IMR-90 (cell line): ENCODE results near the gene SYNE1. TPM values are rescaled to one million over a fixed set of nuclear protein-coding genes. Genes with fewer than 3 reads are reported as not detected.

Source experiments
- ATAC-seq: fragments of 200-7000 bp; cut with Tn5 transposase; 2 replicates; pipeline ENCODE4 v1.9.1; 2020; ENCODE audit warnings: low read depth, mild to moderate bottlenecking, moderate library complexity
- BruUV-seq: library from RNA; stranded (reverse); fragments of 400-500 nt; replicated peaks from 2 replicates; lab custom pipeline; 2021; lab: Mats Ljungman, UMichigan
- CTCF ChIA-PET: fragments of 300-600 bp; formaldehyde crosslinking; extraction: SDS; loops from one replicate; lab custom pipeline; 2021; ENCODE audit warnings: antibody characterized with exemption; lab: Yijun Ruan, JAX
- POLR2A ChIA-PET: fragments of 300-600 bp; sonication (Branson Sonifier 250); formaldehyde crosslinking; loops from one replicate; lab custom pipeline; 2022; ENCODE audit warnings: antibody characterized with exemption; ENCODE audit not compliant: unreplicated experiment; lab: Charles Lee
- DNase-seq: peaks from one replicate; pipeline ENCODE4 v3.0.0; 2013
- H2AFZ ChIP-seq: replicated peaks from 2 replicates; pipeline ENCODE3; 2013; ENCODE audit warnings: low read length, mild to moderate bottlenecking; ENCODE audit not compliant: poor library complexity
- H2AK5ac ChIP-seq: 2 replicates; pipeline ENCODE4 v1.6.1; 2013; ENCODE audit warnings: low read depth, low read length, inconsistent platforms
- H2AK9ac ChIP-seq: replicated peaks from 2 replicates; pipeline ENCODE3; 2013; ENCODE audit warnings: mild to moderate bottlenecking, low read depth, low read length, moderate library complexity; ENCODE audit not compliant: poor library complexity
- H2BK120ac ChIP-seq: 2 replicates; pipeline ENCODE4 v1.6.1; 2013; ENCODE audit warnings: low read depth, low read length, inconsistent platforms
- H2BK15ac ChIP-seq: 3 replicates; pipeline ENCODE4 v1.6.1; 2013; ENCODE audit warnings: low read depth, low read length, inconsistent platforms
- H2BK20ac ChIP-seq: 2 replicates; pipeline ENCODE4 v1.6.1; 2013; ENCODE audit warnings: low read depth, mild to moderate bottlenecking, inconsistent platforms, low read length, moderate library complexity
- H2BK5ac ChIP-seq: 2 replicates; pipeline ENCODE4 v1.6.1; 2013; ENCODE audit warnings: mild to moderate bottlenecking, low read depth, low read length, inconsistent platforms; ENCODE audit not compliant: poor library complexity, severe bottlenecking
- H3K14ac ChIP-seq: replicated peaks from 2 replicates; pipeline ENCODE4 v1.6.1; 2013; ENCODE audit warnings: low read depth, low read length, inconsistent platforms
- H3K18ac ChIP-seq: 2 replicates; pipeline ENCODE4 v1.6.1; 2013; ENCODE audit warnings: low read depth, low read length, control low read depth
- H3K23ac ChIP-seq: 2 replicates; pipeline ENCODE4 v1.6.1; 2013; ENCODE audit warnings: low read depth, low read length, inconsistent platforms
- H3K27ac ChIP-seq: 2 replicates; pipeline ENCODE4 v1.5.1; 2013; ENCODE audit warnings: mild to moderate bottlenecking, control low read depth, low read length; ENCODE audit not compliant: insufficient read depth
- H3K27me3 ChIP-seq: 2 replicates; pipeline ENCODE4 v1.6.1; 2013; ENCODE audit warnings: low read length; ENCODE audit not compliant: control insufficient read depth, insufficient read depth
- H3K36me3 ChIP-seq: 2 replicates; pipeline ENCODE4 v1.6.1; 2013; ENCODE audit warnings: low read length, mixed read lengths; ENCODE audit not compliant: control insufficient read depth, insufficient read depth
- H3K4ac ChIP-seq: 2 replicates; pipeline ENCODE4 v1.6.1; 2013; ENCODE audit warnings: low read depth, low read length, inconsistent platforms
- H3K4me1 ChIP-seq: 2 replicates; pipeline ENCODE4 v1.6.1; 2013; ENCODE audit warnings: low read length, mixed read lengths; ENCODE audit not compliant: control insufficient read depth, insufficient read depth
- H3K4me2 ChIP-seq: 2 replicates; pipeline ENCODE4 v1.6.1; 2013; ENCODE audit warnings: low read depth, mild to moderate bottlenecking, control low read depth, low read length, moderate library complexity
- H3K4me3 ChIP-seq: 2 replicates; pipeline ENCODE4 v1.5.1; 2013; ENCODE audit warnings: low read depth, mild to moderate bottlenecking, control low read depth, low read length, moderate library complexity; ENCODE audit not compliant: insufficient read depth
- H3K56ac ChIP-seq: 2 replicates; pipeline ENCODE4 v1.6.1; 2013; ENCODE audit warnings: low read length, inconsistent platforms; ENCODE audit not compliant: insufficient read depth; ENCODE audit errors: extremely low read depth
- H3K79me1 ChIP-seq, 2 experiments: 2 replicates each; pipeline ENCODE4 v1.6.1; 2013; ENCODE audit warnings: low read length in 2 of 2, inconsistent platforms in 1 of 2, low read depth in 1 of 2
- H3K9ac ChIP-seq: 2 replicates; pipeline ENCODE4 v1.6.1; 2013; ENCODE audit warnings: low read depth, low read length, control low read depth
- H3K9me1 ChIP-seq: 2 replicates; pipeline ENCODE4 v1.6.1; 2013; ENCODE audit warnings: low read length, inconsistent platforms; ENCODE audit not compliant: insufficient read depth
- H3K9me3 ChIP-seq: 2 replicates; pipeline ENCODE4 v1.6.1; 2013; ENCODE audit warnings: low read length; ENCODE audit not compliant: control insufficient read depth, insufficient read depth
- H4K20me1 ChIP-seq: 2 replicates; pipeline ENCODE4 v1.6.1; 2013; ENCODE audit warnings: low read length, inconsistent platforms; ENCODE audit not compliant: insufficient read depth
- H4K5ac ChIP-seq: 2 replicates; pipeline ENCODE4 v1.6.1; 2013; ENCODE audit warnings: mild to moderate bottlenecking, low read depth, low read length, control low read depth
- H4K8ac ChIP-seq, 2 experiments: 2 replicates each; pipeline ENCODE4 v1.6.1; 2013; ENCODE audit warnings: low read depth in 2 of 2, low read length in 2 of 2, control low read depth in 1 of 2, inconsistent platforms in 1 of 2
- H4K91ac ChIP-seq: 2 replicates; pipeline ENCODE4 v1.6.1; 2013; ENCODE audit warnings: low read depth, low read length, inconsistent platforms; ENCODE audit not compliant: insufficient read depth
- BHLHE40 ChIP-seq: fragments of 150-350 bp; IDR thresholded peaks from 2 replicates; pipeline ENCODE4 v1.6.1; 2016; ENCODE audit warnings: mild to moderate bottlenecking, low read depth, low read length
- CEBPB ChIP-seq: IDR thresholded peaks from 2 replicates; pipeline ENCODE4 v1.6.1; 2012; ENCODE audit warnings: low read depth, low read length, improper control_type of control experiment
- CHD1 ChIP-seq: IDR thresholded peaks from 2 replicates; pipeline ENCODE4 v1.6.1; 2012; ENCODE audit warnings: low read depth, low read length, improper control_type of control experiment
- FOS ChIP-seq: fragments of 150-350 bp; IDR thresholded peaks from 2 replicates; pipeline ENCODE4 v1.6.1; 2016; ENCODE audit warnings: low read depth, low read length
- MAFK ChIP-seq: IDR thresholded peaks from 2 replicates; pipeline ENCODE4 v1.6.1; 2012; ENCODE audit warnings: low read depth, low read length, improper control_type of control experiment
- MAZ ChIP-seq: IDR thresholded peaks from 2 replicates; pipeline ENCODE4 v1.6.1; 2012; ENCODE audit warnings: low read depth, mild to moderate bottlenecking, low read length, improper control_type of control experiment, moderate library complexity, borderline replicate concordance
- MXI1 ChIP-seq: IDR thresholded peaks from 2 replicates; pipeline ENCODE4 v1.6.1; 2012; ENCODE audit warnings: low read depth, mild to moderate bottlenecking, low read length, moderate library complexity, borderline replicate concordance
- NFE2L2 ChIP-seq: fragments of 150-350 bp; IDR thresholded peaks from 2 replicates; pipeline ENCODE4 v1.6.1; 2016; ENCODE audit warnings: low read depth, mild to moderate bottlenecking, low read length
- POLR2A ChIP-seq: IDR thresholded peaks from 2 replicates; pipeline ENCODE4 v1.6.1; 2012; ENCODE audit warnings: mild to moderate bottlenecking, low read depth, low read length
- RAD21 ChIP-seq: IDR thresholded peaks from 2 replicates; pipeline ENCODE4 v1.6.1; 2012; ENCODE audit warnings: low read length, improper control_type of control experiment
- RCOR1 ChIP-seq: IDR thresholded peaks from 2 replicates; pipeline ENCODE4 v1.6.1; 2012; ENCODE audit warnings: mild to moderate bottlenecking, low read length, improper control_type of control experiment; ENCODE audit not compliant: insufficient replicate concordance
- RFX5 ChIP-seq: IDR thresholded peaks from 2 replicates; pipeline ENCODE4 v1.8.0; 2012; ENCODE audit warnings: low read depth, mild to moderate bottlenecking, low read length, moderate library complexity
- SMC3 ChIP-seq: fragments of 150-350 bp; IDR thresholded peaks from 2 replicates; pipeline ENCODE4 v1.6.1; 2016; ENCODE audit warnings: low read depth, mild to moderate bottlenecking, antibody characterized with exemption, low read length, moderate library complexity
- WGBS, 2 experiments: methylation state at CpG; one replicate each; pipeline versions ENCODE4 v1.1.5 to v1.1.7; 2013; ENCODE audit warnings: missing lambda C conversion rate in 2 of 2; ENCODE audit not compliant: insufficient read length in 1 of 2; ENCODE audit errors: extremely low coverage in 2 of 2; 5-methylcytosine and 5-hydroxymethylcytosine counted together
- dilution Hi-C: fragments of 300-500 bp; cut with HindIII; formaldehyde crosslinking; loops from one replicate; pipeline ENCODE4 v1.14.3; 2018; ENCODE audit warnings: low sequenced_read_pairs; ENCODE audit not compliant: unreplicated experiment
- in situ Hi-C: fragments of 300-500 bp; cut with MboI; formaldehyde crosslinking; loops from 3 replicates; pipeline ENCODE4 v1.14.3; 2019; ENCODE audit warnings: low sequenced_read_pairs, inconsistent platforms, mixed read lengths
- intact Hi-C: fragments of 100-400 bp; cut with micrococcal nuclease; formaldehyde crosslinking; loops from 2 replicates; pipeline ENCODE4 v1.10.0; 2022
- polyA plus RNA-seq, 3 experiments: library from polyadenylated mRNA; depleted of rRNA; stranded (reverse); fragments of >200 nt; gene quantifications; 2 replicates each; pipeline ENCODE4 v1.2.3, GENCODE V29; 2012; ENCODE audit warnings: low replicate concordance in 1 of 3
- total RNA-seq: library from RNA; depleted of rRNA; stranded (reverse); fragments of >200 nt; gene quantifications from 2 replicates; pipeline ENCODE4 v1.2.3, GENCODE V29; 2012
- TF ChIP-seq, protein P1 (sequence below): fragments of 150-350 bp; IDR thresholded peaks from 2 replicates; pipeline ENCODE4 v1.6.1; 2017; ENCODE audit warnings: mild to moderate bottlenecking, antibody characterized with exemption, low read length, low read depth
- TF ChIP-seq, protein P2 (sequence below): conservative IDR thresholded peaks from 2 replicates; pipeline ENCODE4 v1.5.1; 2012; ENCODE audit warnings: mild to moderate bottlenecking, low read depth, low read length, improper control_type of control experiment
- TF ChIP-seq, protein P3 (sequence below): fragments of 150-350 bp; IDR thresholded peaks from 2 replicates; pipeline ENCODE4 v1.6.1; 2016; ENCODE audit warnings: low read depth, mild to moderate bottlenecking, low read length, moderate library complexity, borderline replicate concordance

SYNE1 gene
- total and polyA plus RNA-seq, 2 of the 4 experiments (the other 2 are of a cell fraction): 34.1 to 159 TPM

DNA sequence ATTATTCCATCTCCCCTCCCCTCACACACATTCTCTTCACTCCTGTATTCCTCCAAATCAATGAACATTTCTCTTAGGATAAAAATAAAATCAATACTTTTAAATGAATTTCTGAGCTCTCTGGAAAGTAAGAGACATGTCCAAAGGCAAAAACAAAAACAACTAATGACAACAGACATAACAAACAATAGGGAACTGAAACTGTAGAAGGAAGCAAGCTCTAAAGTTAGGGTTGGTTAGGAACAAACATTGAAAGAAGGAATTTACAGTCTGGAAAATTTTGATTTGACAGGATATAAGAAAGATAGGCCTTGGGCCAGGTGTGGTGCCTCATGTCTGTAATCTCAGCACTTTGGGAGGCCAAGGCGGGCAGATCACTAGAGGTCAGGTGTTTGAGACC lies 43.0 kb upstream of the SYNE1 start:
- no peaks in the 10 kb centered on the region for H3K79me1 ChIP-seq
- TF ChIP-seq RFX5 (no peak), MXI1 (no peak), CEBPB (no peak), CHD1 (no peak), MAZ (no peak), RCOR1 (no peak), BHLHE40 (no peak), MAFK (no peak), POLR2A (no peak), RAD21 (no peak), SMC3 (no peak), NFE2L2 (no peak), FOS (no peak)
- TF ChIP-seq, protein P1, sequence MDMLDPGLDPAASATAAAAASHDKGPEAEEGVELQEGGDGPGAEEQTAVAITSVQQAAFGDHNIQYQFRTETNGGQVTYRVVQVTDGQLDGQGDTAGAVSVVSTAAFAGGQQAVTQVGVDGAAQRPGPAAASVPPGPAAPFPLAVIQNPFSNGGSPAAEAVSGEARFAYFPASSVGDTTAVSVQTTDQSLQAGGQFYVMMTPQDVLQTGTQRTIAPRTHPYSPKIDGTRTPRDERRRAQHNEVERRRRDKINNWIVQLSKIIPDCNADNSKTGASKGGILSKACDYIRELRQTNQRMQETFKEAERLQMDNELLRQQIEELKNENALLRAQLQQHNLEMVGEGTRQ: no peak
- TF ChIP-seq, protein P2, sequence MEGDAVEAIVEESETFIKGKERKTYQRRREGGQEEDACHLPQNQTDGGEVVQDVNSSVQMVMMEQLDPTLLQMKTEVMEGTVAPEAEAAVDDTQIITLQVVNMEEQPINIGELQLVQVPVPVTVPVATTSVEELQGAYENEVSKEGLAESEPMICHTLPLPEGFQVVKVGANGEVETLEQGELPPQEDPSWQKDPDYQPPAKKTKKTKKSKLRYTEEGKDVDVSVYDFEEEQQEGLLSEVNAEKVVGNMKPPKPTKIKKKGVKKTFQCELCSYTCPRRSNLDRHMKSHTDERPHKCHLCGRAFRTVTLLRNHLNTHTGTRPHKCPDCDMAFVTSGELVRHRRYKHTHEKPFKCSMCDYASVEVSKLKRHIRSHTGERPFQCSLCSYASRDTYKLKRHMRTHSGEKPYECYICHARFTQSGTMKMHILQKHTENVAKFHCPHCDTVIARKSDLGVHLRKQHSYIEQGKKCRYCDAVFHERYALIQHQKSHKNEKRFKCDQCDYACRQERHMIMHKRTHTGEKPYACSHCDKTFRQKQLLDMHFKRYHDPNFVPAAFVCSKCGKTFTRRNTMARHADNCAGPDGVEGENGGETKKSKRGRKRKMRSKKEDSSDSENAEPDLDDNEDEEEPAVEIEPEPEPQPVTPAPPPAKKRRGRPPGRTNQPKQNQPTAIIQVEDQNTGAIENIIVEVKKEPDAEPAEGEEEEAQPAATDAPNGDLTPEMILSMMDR: no peak
- TF ChIP-seq, protein P3, sequence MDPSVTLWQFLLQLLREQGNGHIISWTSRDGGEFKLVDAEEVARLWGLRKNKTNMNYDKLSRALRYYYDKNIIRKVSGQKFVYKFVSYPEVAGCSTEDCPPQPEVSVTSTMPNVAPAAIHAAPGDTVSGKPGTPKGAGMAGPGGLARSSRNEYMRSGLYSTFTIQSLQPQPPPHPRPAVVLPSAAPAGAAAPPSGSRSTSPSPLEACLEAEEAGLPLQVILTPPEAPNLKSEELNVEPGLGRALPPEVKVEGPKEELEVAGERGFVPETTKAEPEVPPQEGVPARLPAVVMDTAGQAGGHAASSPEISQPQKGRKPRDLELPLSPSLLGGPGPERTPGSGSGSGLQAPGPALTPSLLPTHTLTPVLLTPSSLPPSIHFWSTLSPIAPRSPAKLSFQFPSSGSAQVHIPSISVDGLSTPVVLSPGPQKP: no peak
- H3K36me3 ChIP-seq: no peaks in the 10 kb centered on the region
- no peak overlapping the region for H4K5ac ChIP-seq
- H3K9me3 ChIP-seq: no peaks in the 10 kb centered on the region
- no CpG with 5 or more reads among the region's 1 CpG for WGBS, 2 experiments
- H3K9me1 ChIP-seq: no peaks in the 10 kb centered on the region
- no peak overlapping the region for H3K4ac ChIP-seq
- H3K27me3 ChIP-seq: no peaks in the 10 kb centered on the region
- H3K23ac ChIP-seq: no peak overlapping the region
- H4K8ac ChIP-seq: no peak overlapping the region
- dilution Hi-C loops (no loop called here), in situ Hi-C loops (no loop called here), intact Hi-C loops (no loop called here)
- CTCF ChIA-PET: no interaction called here
- H3K4me1 ChIP-seq: no peaks in the 10 kb centered on the region
- H3K9ac ChIP-seq: no peak overlapping the region
- no peak overlapping the region for H2AFZ ChIP-seq
- H2AK5ac ChIP-seq: no peak overlapping the region
- no peak overlapping the region for H2BK120ac ChIP-seq
- no peak overlapping the region for H3K4me3 ChIP-seq
- H2AK9ac ChIP-seq: no peak overlapping the region
- POLR2A ChIA-PET: no interaction called here
- H2BK5ac ChIP-seq: no peak overlapping the region
- DNase-seq (no peak), ATAC-seq (no peak)
- H3K27ac ChIP-seq: no peak overlapping the region
- no peak overlapping the region for H2BK20ac ChIP-seq
- H3K4me2 ChIP-seq: no peak overlapping the region
- no peak overlapping the region for H3K56ac ChIP-seq
- H3K14ac ChIP-seq: no peak overlapping the region
- H4K20me1 ChIP-seq: no peaks in the 10 kb centered on the region
- BruUV-seq: no TSS peak
- no peak overlapping the region for H3K18ac ChIP-seq
- no peak overlapping the region for H2BK15ac ChIP-seq
- H4K91ac ChIP-seq: no peak overlapping the region
